H1 (cell line): Measurements from ENCODE around the gene RPS26. TPM values are rescaled to one million over a fixed set of nuclear protein-coding genes. Genes with fewer than 3 reads are reported as not detected.

Experiments used
- CTCF ChIA-PET: fragments of 300-600 bp; sonication (Branson Sonifier 250); formaldehyde crosslinking; loops from one replicate; lab custom pipeline; 2021; ENCODE audit not compliant: partially characterized antibody; lab: Charles Lee
- POLR2A ChIA-PET: fragments of 300-600 bp; sonication (Branson Sonifier 250); formaldehyde crosslinking; loops from one replicate; lab custom pipeline; 2021; ENCODE audit warnings: inconsistent platforms; ENCODE audit not compliant: partially characterized antibody; lab: Charles Lee
- DNase-seq, 2 experiments: peaks; one replicate each; pipeline versions ENCODE4 v3.0.0 to v3.0.0-alpha.2; 2010 to 2022; ENCODE audit warnings: low spot score in 2 of 2, low read depth in 1 of 2, mixed read lengths in 1 of 2
- FAIRE-seq: peaks from 2 replicates; lab custom pipeline; 2011; peaks lifted over from hg19 to GRCh38; lab: Jason Lieb, UNC
- H2AFZ ChIP-seq: 2 replicates; pipeline ENCODE4 v1.8.1; 2012; ENCODE audit warnings: low read length, inconsistent platforms
- H2AK5ac ChIP-seq: 2 replicates; pipeline ENCODE4 v1.6.1; 2013; ENCODE audit warnings: low read depth, low read length
- H2BK120ac ChIP-seq: replicated peaks from 2 replicates; pipeline ENCODE3; 2013; ENCODE audit warnings: low read depth, low read length, inconsistent platforms
- H2BK12ac ChIP-seq: 2 replicates; pipeline ENCODE4 v1.6.1; 2013; ENCODE audit warnings: low read depth, low read length
- H2BK15ac ChIP-seq: 2 replicates; pipeline ENCODE4 v1.6.1; 2013; ENCODE audit warnings: low read length
- H2BK20ac ChIP-seq: 2 replicates; pipeline ENCODE4 v1.6.1; 2013; ENCODE audit warnings: low read length
- H2BK5ac ChIP-seq: 2 replicates; pipeline ENCODE4 v1.6.1; 2013; ENCODE audit warnings: low read depth, low read length
- H3K14ac ChIP-seq: 2 replicates; pipeline ENCODE4 v1.6.1; 2013; ENCODE audit warnings: inconsistent platforms; ENCODE audit not compliant: insufficient read length
- H3K18ac ChIP-seq: 2 replicates; pipeline ENCODE4 v1.6.1; 2013; ENCODE audit warnings: low read length; ENCODE audit errors: extremely low read depth
- H3K23ac ChIP-seq: 2 replicates; pipeline ENCODE4 v1.6.1; 2013; ENCODE audit warnings: inconsistent platforms; ENCODE audit not compliant: insufficient read length
- H3K23me2 ChIP-seq: 2 replicates; pipeline ENCODE4 v1.6.1; 2013; ENCODE audit warnings: low read depth, low read length
- H3K27ac ChIP-seq: 2 replicates; pipeline ENCODE4 v1.6.1; 2011; ENCODE audit warnings: low read depth, low read length, inconsistent platforms
- H3K27me3 ChIP-seq, 4 experiments: replicated peaks in 1 of 4; 1 replicate in 1 of 4; 2 replicates in 3 of 4; pipeline versions ENCODE4 v1.6.1 to v1.8.1; 2011 to 2013; ENCODE audit warnings: low read length in 3 of 4, mild to moderate bottlenecking in 3 of 4, inconsistent platforms in 2 of 4, mixed read lengths in 2 of 4, moderate library complexity in 1 of 4; ENCODE audit not compliant: control insufficient read depth in 3 of 4, insufficient read depth in 3 of 4; ENCODE audit errors: extremely low read depth in 1 of 4
- H3K36me3 ChIP-seq, 4 experiments: 2 replicates each; pipeline versions ENCODE4 v1.6.1 to v1.8.1; 2011 to 2013; ENCODE audit warnings: mild to moderate bottlenecking in 4 of 4, low read length in 3 of 4, moderate library complexity in 2 of 4, control low read depth in 1 of 4, inconsistent platforms in 1 of 4; ENCODE audit not compliant: insufficient read depth in 4 of 4, control insufficient read depth in 2 of 4
- H3K4ac ChIP-seq: replicated peaks from 2 replicates; pipeline ENCODE3; 2013; ENCODE audit warnings: low read length, low read depth, mixed read lengths, inconsistent platforms; ENCODE audit not compliant: insufficient read length
- H3K4me1 ChIP-seq, 4 experiments: replicated peaks in 1 of 4; 1 replicate in 1 of 4; 2 replicates in 3 of 4; pipeline versions ENCODE4 v1.6.1 to v1.8.1; 2011 to 2013; ENCODE audit warnings: low read length in 3 of 4, inconsistent platforms in 2 of 4, mixed read lengths in 1 of 4; ENCODE audit not compliant: insufficient read depth in 4 of 4, control insufficient read depth in 3 of 4
- H3K4me2 ChIP-seq, 2 experiments: 2 replicates each; pipeline versions ENCODE4 v1.6.1 to v1.8.1; 2011 to 2013; ENCODE audit warnings: low read depth in 2 of 2, low read length in 2 of 2, control low read depth in 1 of 2, inconsistent platforms in 1 of 2, mild to moderate bottlenecking in 1 of 2; ENCODE audit not compliant: insufficient read depth in 1 of 2
- H3K4me3 ChIP-seq, 4 experiments: fragments of 200-600, 300-600 bp in 1 of 4; sonication (generic), shearing (Covaris generic), sonication (Bioruptor Twin) in 1 of 4; 2 replicates each; pipeline versions ENCODE4 v1.5.1 to v1.8.1; 2011 to 2016; ENCODE audit warnings: low read length in 4 of 4, low read depth in 3 of 4, control low read depth in 2 of 4, inconsistent platforms in 2 of 4, mild to moderate bottlenecking in 2 of 4, mixed read lengths in 1 of 4, moderate library complexity in 1 of 4; ENCODE audit not compliant: insufficient read depth in 2 of 4; ENCODE audit errors: extremely low read depth in 1 of 4
- H3K56ac ChIP-seq: replicated peaks from 2 replicates; pipeline ENCODE3; 2013; ENCODE audit warnings: low read depth, mild to moderate bottlenecking, mixed read lengths, low read length, inconsistent platforms; ENCODE audit not compliant: insufficient read length
- H3K79me1 ChIP-seq: 2 replicates; pipeline ENCODE4 v1.6.1; 2013; ENCODE audit warnings: low read depth, low read length, control low read depth
- H3K79me2 ChIP-seq, 2 experiments: 2 replicates each; pipeline versions ENCODE4 v1.6.1 to v1.8.1; 2012 to 2013; ENCODE audit warnings: low read length in 2 of 2, mild to moderate bottlenecking in 2 of 2, inconsistent platforms in 1 of 2; ENCODE audit not compliant: insufficient read depth in 2 of 2, control insufficient read depth in 1 of 2
- H3K9ac ChIP-seq, 4 experiments: replicated peaks in 1 of 4; 1 replicate in 1 of 4; 2 replicates in 3 of 4; pipeline versions ENCODE4 v1.6.1 to v1.8.1; 2011 to 2013; ENCODE audit warnings: low read depth in 3 of 4, low read length in 3 of 4, control low read depth in 2 of 4, mild to moderate bottlenecking in 2 of 4, moderate library complexity in 2 of 4, inconsistent platforms in 1 of 4; ENCODE audit errors: extremely low read depth in 1 of 4
- H3K9me3 ChIP-seq, 2 experiments: 2 replicates each; pipeline versions ENCODE4 v1.6.1 to v1.8.1; 2012 to 2013; ENCODE audit warnings: mild to moderate bottlenecking in 2 of 2, moderate library complexity in 2 of 2, control low read depth in 1 of 2, inconsistent platforms in 1 of 2, low read depth in 1 of 2, low read length in 1 of 2, mixed read lengths in 1 of 2; ENCODE audit not compliant: insufficient read depth in 2 of 2
- H4K20me1 ChIP-seq, 2 experiments: replicated peaks in 1 of 2; 2 replicates each; pipeline versions ENCODE3 to v1.8.1; 2011 to 2013; ENCODE audit warnings: inconsistent platforms in 2 of 2, low read length in 2 of 2, mild to moderate bottlenecking in 1 of 2; ENCODE audit not compliant: insufficient read depth in 2 of 2, control insufficient read depth in 1 of 2
- H4K5ac ChIP-seq: 2 replicates; pipeline ENCODE4 v1.6.1; 2013; ENCODE audit warnings: low read length, low read depth, mixed read lengths, inconsistent platforms; ENCODE audit not compliant: insufficient read length
- H4K8ac ChIP-seq: 2 replicates; pipeline ENCODE4 v1.8.0; 2013; ENCODE audit warnings: mild to moderate bottlenecking, moderate library complexity, low read length, inconsistent platforms; ENCODE audit not compliant: insufficient read depth; ENCODE audit errors: extremely low read depth
- H4K91ac ChIP-seq: replicated peaks from 2 replicates; pipeline ENCODE3; 2013; ENCODE audit warnings: low read length, mixed read lengths, inconsistent platforms; ENCODE audit not compliant: insufficient read length
- EZH2 ChIP-seq: fragments of 200-600 bp; sonication (generic); IDR thresholded peaks from 2 replicates; pipeline ENCODE4 v1.7.1; 2012; ENCODE audit warnings: low read depth, mild to moderate bottlenecking, moderate library complexity, low read length, inconsistent platforms; ENCODE audit not compliant: severe bottlenecking
- KDM1A ChIP-seq: fragments of 200-600, 300-600 bp; sonication (generic); IDR thresholded peaks from 2 replicates; pipeline ENCODE4 v1.7.1; 2016; ENCODE audit warnings: mild to moderate bottlenecking, low read length, borderline replicate concordance
- POLR2A ChIP-seq, 2 experiments: IDR thresholded peaks; 1 replicate in 1 of 2; 2 replicates in 1 of 2; pipeline ENCODE4 v1.6.1; 2011; ENCODE audit warnings: low read depth in 2 of 2, low read length in 2 of 2, mild to moderate bottlenecking in 2 of 2; ENCODE audit errors: control extremely low read depth in 1 of 2
- SAP30 ChIP-seq: fragments of 300-600 bp; sonication (generic); IDR thresholded peaks from 2 replicates; pipeline ENCODE4 v1.7.1; 2012; ENCODE audit warnings: low read length, moderate library complexity, mild to moderate bottlenecking, inconsistent platforms; ENCODE audit not compliant: insufficient read depth, insufficient replicate concordance
- WGBS, 2 experiments: shearing (Covaris generic) in 1 of 2; methylation state at CpG; one replicate each; pipeline versions ENCODE4 v1.1.6 to v1.1.7; 2013 to 2015; ENCODE audit warnings: low lambda C conversion rate in 2 of 2, mixed read lengths in 2 of 2, inconsistent platforms in 1 of 2, low coverage in 1 of 2, missing lambda C conversion rate in 1 of 2; ENCODE audit not compliant: insufficient replicate concordance in 2 of 2, insufficient coverage in 1 of 2, insufficient read length in 1 of 2; ENCODE audit errors: extremely low coverage in 1 of 2, missing lambda C conversion rate in 1 of 2; 5-methylcytosine and 5-hydroxymethylcytosine counted together
- polyA plus RNA-seq, 7 experiments: library from polyadenylated mRNA; depleted of rRNA in 3 of 7; stranded (reverse) in 5 of 7; unstranded in 2 of 7; fragments of >200 nt in 5 of 7; fragments of 200-250 nt in 2 of 7; gene quantifications; 1 replicate in 5 of 7; 2 replicates in 1 of 7; 4 replicates in 1 of 7; pipeline versions ENCODE4 v1.2.1 to v1.2.3, GENCODE V29; 2011 to 2013; ENCODE audit warnings: missing spikeins in 2 of 7, mixed read lengths in 2 of 7
- total RNA-seq: library from RNA; stranded (reverse); fragmentation: NEBNext Ultra II Directional; extraction: Animal tissue kit (Norgen Biotek cat#: 25700); gene quantifications from 2 replicates; pipeline ENCODE4 v1.2.1, GENCODE V29; 2021

Gene RPS26
- total and polyA plus RNA-seq, 2 of the 8 experiments (the other 6 are each of a cell fraction or from before 2014, with no cell fraction given), result 53.4 to 1,922 TPM

DNA sequence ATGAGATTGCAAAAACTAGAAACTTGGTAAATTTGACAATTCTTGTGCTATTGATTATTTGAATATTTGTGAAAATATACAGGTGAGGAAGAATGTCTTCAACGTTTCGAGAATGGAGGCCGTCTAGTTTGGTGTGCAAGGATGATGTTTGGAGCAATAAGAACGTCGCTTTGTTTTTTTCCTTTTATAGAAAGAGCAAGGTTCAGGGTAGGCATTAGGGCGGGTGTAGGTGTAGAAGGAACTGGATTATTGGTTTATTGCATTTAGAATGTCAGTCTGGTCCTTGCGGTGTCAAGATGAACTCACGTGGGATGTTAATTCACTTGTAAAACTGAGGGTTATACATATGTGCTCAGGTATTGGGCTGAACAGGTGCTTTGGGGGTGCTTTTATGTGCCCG lies 1.1 kb downstream of the RPS26 start:
- Histone ChIP-seq H3K9ac (peak overlapping the region; percentile 91 to 96 (median 94)), H3K27me3 (no peaks in the 10 kb centered on the region), H3K4me2 (peak overlapping the region; percentile 72 to 91), H2BK120ac (no peak overlapping the region), H3K4me3 (peak overlapping the region; percentile 73 to 95 (median 86)), H2BK5ac (no peak overlapping the region), H2BK12ac (no peak overlapping the region), H3K18ac (no peak overlapping the region), H3K9me3 (no peaks in the 10 kb centered on the region), H3K4me1 (peaks cover 0 to 12% (median 4%) of the 10 kb centered on the region in 4 experiments; a peak in 5 of 7 replicates), H3K27ac (0 out of 2 replicates have a peak overlapping the region, but pooled peaks have one; percentile 29), H3K23ac (no peak overlapping the region), H2AK5ac (no peak overlapping the region), H4K5ac (no peak overlapping the region), H4K20me1 (peaks cover 0 to 4% of the 10 kb centered on the region in 2 experiments), H2BK15ac (no peak overlapping the region), H3K23me2 (peaks cover 7% of the 10 kb centered on the region), H3K79me1 (peaks cover 3% of the 10 kb centered on the region; the same call in 1 of the 2 replicates), H3K4ac (no peak overlapping the region), H3K36me3 (peaks cover 13 to 30% (median 21%) of the 10 kb centered on the region in 4 experiments), H4K8ac (no peak overlapping the region), H3K56ac (no peak overlapping the region), H2AFZ (no peak overlapping the region), H4K91ac (no peak overlapping the region), H3K79me2 (peaks cover 6 to 19% of the 10 kb centered on the region in 2 experiments), H3K14ac (no peak overlapping the region), H2BK20ac (no peak overlapping the region)
- TF ChIP-seq EZH2 (no peak), SAP30 (peak; percentile 1), POLR2A (IDR thresholded peaks at IDR 0.05; ENCODE audit: control extremely low read depth in 1 of 2, low read depth in 2 of 2, low read length in 2 of 2) (no peak), KDM1A (no peak)
- WGBS, 2 experiments, result 63% methylated on average over 9 of the region's 9 CpGs; no CpG with 5 or more reads in 1 of the 2 experiments
- DNase-seq, result no peak
- ChIA-PET CTCF (interaction anchor here (1.0 kb wide), 1 partner anchor 9 kb away, joined by 3 read pairs; no protein-coding TSS in a partner anchor), POLR2A (interaction anchor here (1.3 to 5.4 kb wide), 9 partner anchors 13 to 116 kb away, joined by 3 to 48 read pairs (median 25); partner anchors contain the start of genes IKZF4, MYL6, PA2G4 and PYM1)
- no peak for FAIRE-seq
